GM21390 (cell line): ENCODE results near the gene CRCP.
"Not testable (repeated sequence)": the region's sequence is repeated elsewhere in the genome, so short reads cannot be mapped to it uniquely, and the experiment has no call there.

Experiments used
- ATAC-seq: cut with Tn5 transposase; IDR thresholded peaks from one replicate; pipeline ENCODE4 v1.9.1; 2021; ENCODE audit not compliant: unreplicated experiment

CRCP gene

DNA sequence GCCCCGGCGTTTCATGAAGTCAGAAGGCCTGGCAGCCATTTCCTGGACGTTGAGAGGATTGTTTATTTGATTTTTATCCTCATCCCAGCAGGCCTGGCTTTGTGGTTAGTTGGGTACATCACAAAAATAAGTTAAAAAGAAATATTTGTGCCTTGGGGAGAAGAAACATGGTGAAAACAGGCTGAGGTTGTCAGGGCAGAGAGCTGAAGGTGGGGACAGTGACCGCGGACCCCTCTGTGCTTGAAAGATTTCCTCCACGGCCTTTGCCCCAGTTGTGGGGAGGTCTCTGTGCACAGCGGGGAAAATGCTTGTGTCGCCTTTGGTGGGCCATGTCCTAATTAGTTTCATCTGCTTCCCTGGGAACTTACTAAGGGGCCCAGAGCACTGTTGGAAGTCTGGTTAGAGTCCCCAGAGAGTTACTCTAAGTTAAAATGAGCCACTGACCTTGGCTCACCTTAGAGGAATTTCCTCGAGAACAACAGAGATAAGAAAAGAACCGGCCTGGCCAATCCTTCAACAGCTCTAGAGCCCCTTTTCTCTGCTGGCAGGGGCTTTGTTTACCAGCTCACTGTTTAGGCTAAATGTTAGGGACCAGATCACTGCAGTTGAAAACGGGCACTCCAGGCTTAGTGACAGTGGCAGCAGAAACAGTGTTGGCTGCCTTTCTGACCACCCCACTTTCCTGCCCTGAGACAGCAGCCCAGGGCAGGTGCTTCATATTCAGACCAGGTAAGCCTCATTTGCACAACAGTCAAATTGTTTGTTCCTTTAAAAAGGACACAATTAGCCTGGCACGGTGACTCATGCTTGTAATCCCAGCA is 37.9 kb downstream of the CRCP start:
- ATAC-seq, result no peak

DNA sequence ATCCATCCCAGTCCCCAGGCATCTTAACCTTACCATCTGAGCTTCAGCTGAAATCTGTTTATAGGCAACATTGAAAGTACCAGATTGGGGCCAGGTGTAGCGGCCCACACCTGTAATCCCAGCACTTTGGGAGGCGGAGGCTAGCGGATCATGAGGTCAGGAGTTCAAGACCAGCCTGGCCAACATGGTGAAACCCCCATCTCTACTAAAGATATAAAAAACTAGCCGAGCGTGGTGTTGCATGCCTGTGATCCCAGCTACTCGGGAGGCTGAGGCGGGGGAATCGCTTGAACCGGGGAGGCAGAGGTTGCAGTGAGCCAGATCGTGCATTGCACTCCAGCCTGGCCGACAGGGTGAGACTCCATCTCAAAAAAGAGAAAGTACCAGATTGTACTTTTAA is 39.0 kb downstream of the CRCP start:
- no peak for ATAC-seq

DNA sequence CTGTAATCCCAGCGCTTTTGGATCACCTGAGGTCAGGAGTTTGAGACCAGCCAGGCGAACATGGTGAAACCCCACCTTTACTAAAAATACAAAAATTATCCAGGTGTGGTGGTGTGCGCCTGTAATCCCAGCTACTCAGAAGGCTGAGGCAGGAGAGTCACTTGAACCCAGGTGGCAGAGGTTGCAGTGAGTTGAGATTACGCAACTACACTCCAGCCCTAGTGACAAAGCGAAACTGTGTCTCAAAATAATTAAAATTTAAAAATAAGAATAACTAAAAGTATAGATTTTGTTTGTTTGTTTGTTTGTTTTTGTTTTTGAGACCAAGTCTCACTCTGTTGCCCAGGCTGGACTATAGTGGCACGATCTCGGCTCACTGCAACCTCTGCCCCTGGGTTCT is 41.4 kb downstream of the CRCP start:
- not testable (repeated sequence) for ATAC-seq

DNA sequence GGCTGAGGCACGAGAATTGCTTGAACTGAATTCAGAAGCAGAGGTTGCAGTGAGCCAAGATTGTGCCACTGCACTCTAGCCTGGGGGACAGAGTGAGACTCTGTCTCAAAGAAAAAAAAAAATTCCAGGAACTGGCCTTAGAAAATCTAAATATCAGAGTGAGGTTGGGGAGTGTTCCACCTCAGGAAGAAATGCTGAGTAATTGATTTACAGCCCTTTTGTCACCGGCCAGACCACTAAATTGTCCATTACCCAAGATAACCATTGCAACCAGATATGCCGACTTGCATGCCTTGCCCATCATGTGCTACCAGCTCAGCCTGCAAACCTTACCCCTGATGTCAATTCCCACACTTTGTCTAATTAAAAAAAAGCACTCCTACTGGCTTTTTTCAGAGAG is 42.4 kb downstream of the CRCP start:
- ATAC-seq, result no peak

DNA sequence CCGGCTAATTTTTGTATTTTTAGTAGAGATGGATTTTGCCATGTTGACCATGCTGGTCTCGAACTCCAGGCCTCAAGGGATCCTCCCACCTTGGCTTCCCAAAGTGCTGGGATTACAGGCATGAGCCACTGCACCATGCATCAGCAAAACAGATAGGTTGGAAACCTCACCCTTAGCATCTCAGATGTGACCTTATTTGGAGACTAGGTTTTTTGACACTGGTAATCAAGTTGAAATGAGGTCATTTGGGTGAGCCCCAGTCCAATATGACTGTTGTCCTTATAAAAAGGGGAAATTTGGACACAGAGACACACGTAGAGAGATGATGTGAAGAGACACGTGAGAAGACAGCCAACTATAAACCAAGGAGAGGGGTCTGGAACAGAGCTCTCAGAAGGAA is 48.0 kb downstream of the CRCP start:
- ATAC-seq, result no peak

DNA sequence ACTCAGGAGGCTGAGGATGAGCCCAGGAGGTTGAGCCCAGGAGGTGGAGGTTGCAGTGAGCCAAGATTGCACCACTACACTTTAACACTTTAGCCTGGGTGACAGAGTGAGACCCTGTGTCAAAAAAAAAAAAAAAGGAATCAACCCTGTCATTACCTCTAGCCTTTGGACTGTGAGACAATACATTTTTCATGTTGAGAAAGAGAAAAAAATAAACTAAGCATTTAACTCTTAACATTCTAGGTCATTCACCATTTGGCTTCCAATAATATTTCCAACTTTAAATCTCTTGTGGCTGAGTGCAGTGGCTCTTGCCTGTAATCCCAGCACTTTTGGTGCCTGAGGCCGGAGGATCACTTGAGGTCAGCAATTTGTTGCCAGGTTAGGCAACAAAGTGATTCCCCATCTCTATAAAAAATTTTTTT is 48.6 kb downstream of the CRCP start:
- ATAC-seq, result no peak

DNA sequence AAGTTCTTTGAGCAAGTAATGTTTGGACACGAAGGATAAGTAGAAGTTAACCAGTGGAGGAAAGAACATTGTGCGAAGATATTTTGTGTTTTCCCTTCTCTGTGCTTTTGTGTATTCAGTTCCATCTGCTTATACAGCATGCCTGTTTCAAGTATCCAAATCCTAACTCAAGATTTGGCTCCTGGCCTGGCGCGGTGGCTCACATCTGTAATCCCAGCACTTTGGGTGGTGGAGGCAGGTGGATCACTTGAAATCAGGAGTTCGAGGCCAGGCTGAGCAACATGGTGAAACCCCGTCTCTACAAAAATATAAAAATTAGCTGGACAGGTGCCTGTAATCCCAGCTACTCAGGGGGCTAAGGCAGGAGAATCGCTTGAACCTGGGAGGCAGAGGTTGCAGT is 49.7 kb downstream of the CRCP start:
- ATAC-seq, result no peak

DNA sequence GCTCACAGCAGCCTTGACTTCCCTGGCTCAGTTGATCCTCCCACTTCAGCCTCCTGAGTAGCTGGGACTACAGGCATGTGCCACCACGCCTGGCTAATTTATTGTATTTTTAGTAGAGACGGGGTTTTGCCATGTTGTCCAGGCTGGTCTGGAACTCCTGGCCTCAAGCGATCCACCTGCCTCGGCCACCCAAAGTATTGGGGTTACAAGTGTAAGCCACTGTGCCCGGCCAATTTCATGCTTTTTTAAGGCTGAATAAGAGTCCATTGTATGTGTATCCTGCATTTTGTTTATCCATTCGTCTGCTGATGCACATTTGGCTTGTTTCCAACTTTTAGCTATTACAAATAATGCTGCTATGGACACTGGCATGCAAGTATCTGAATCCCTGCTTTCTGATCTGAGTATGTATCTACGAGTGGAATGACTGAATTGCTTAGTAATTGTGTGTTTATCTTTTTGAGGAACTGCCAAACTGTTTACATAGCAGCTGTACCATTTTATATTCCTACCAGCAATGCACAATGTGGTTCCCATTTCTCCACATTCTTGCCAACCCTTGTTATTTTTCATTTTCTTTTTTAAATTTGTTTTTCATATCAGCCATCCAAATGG is 53.2 kb downstream of the CRCP start:
- no peak for ATAC-seq

DNA sequence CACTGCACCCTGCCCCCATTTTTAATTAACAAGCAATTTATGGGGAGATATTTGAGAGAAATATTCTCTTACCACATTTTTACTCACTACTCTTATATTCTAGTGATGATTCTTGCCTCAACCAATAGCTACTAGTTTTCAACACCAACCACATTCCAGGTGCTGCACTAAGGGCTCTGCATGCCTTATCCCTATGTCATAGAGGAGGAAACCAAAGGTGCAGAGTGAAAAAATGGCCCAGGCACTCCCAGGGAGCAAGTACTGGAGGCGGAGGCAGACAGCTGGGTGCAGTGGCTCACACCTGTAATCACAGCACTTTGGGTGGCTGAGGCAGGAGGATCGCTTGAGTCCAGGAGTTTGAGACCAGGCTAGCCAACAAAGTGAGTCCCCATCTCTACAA is 55.0 kb downstream of the CRCP start:
- no peak for ATAC-seq

DNA sequence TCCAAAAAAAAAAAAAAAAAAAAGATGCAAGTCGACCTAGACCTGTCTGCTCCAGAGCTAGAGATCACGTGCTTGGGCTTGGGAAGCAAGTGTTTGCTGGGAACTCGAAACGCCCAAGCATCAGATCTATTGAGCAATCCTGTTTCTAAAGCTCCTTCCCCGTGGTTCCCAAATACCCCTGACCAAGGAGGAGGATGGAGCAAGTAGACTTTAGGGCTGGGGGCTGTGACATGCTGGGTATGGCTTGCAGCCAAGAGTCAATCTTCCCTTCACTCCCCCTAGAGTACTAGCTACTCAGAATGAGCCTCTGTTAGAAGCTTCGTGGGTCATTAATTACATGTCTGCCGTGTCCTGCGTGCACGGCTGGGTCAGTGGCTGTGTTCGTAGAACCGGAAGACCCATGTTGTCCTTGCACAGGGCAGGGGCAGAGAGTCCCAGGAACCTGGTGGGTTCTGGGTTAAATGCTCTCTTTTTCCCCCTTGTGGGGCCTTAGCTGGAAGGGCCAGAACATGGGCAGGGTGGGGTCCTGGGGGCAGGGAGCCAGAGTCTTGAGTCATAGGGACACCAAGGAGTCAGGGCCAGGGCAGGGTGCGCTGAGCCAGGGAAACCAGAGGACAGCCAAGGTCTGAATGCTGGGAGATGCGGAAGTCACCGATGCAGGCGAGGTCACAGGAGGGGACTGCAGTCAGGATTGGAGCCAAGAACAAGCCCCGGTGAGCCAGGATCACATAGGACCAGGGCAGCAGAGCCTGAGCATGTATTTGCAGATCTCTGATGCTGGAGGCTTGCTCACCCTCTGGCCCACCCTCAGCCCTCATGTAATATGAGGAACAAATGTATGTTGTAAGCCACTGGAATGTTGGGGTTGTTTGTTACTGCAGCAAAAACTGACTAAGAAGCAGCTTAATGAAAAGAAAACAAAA is 55.9 kb downstream of the CRCP start:
- no peak for ATAC-seq

DNA sequence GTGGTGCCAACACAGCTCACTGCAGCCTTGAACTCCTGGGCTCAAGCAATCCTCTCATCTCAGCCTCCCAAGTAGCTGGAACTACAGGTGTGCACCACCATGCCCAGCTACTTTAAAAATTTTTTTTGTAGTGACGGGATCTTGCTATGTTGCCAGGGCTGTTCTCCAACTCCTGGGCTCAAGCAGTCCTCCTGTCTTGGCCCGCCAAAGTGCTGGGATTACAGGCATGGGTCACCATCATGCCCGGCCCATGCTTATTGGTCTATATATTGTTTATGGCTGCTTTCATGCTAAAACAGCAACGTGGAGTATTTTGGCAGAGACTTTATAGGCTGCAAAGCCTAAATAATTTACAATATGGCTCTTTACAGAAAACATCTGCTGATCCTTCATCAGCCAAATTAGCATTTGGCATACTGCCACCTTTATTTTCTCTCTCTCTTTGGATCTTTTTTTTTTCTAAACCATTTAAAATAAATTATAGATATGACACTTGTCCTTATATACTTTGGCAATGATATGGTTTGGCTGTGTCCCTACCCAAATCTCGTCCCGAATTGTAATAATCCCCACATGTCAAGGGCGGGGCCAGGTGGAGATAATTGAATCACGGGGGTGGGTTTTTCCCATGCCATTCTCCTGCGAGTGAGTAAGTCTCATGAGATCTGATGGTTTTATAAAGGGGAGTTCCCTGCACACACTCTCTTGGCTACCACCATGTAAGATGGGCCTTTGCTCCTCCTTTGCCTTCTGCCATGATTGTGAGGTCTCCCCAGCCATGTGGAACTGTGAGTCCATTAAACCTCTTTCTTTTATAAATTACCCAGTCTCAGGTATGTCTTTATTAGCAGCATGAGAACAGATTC is 58.1 kb downstream of the CRCP start:
- ATAC-seq, result not testable (repeated sequence)

DNA sequence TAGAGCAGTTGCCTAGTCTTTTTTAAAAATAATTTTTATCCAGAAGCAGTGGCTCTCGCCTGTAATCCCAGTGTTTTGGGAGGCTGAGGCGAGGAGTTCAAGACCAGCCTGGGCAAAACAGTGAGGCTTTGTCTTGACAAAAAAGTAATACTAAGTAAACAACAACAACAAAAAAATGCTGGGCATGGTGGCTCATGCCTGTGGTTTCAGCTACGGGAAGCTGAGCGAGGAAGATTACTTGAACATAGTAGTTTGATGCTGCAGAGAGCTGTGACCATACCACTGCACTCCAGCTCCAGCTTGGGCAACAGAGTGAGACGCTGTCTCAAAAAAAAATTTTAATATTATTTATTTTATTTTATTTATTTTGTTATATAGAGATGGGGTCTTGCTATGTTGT is 59.2 kb downstream of the CRCP start:
- ATAC-seq, result no peak

DNA sequence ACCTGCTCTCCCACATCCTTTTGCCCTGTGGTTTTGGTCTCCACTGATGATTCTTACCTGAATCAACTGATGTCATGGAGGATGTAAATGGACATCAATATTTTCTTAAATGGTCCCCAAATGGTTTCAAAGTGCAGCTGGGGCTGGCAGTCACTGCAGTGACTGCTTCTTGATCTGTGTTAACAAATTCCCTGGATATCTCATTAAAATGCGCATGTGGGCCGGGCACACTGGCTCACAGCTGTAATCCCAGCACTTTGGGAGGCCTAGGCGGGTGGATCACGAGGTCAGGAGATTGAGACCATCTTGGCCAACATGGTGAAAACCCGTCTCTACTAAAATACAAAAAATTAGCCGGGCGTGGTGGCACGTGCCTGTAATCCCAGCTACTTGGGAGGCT is 60.4 kb downstream of the CRCP start:
- not testable (repeated sequence) for ATAC-seq

DNA sequence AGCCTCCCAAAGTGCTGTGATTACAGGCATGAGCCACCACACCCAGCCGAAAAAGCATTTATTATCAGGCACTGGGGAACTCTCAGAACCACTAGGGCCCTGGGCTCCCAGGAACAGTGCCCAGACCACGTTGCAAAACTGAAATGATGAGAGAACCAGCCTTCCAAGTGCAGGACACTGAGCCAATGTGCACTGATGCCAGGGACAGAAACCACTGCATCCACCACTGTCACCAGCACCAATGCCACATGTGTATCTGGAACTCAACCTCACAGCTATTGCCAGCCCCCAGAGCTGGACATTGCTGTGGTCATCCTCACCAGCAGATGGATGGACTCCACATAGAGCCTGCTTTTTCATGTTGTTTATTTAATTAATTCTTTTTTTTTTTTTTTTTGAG is 62.3 kb downstream of the CRCP start:
- no peak for ATAC-seq

DNA sequence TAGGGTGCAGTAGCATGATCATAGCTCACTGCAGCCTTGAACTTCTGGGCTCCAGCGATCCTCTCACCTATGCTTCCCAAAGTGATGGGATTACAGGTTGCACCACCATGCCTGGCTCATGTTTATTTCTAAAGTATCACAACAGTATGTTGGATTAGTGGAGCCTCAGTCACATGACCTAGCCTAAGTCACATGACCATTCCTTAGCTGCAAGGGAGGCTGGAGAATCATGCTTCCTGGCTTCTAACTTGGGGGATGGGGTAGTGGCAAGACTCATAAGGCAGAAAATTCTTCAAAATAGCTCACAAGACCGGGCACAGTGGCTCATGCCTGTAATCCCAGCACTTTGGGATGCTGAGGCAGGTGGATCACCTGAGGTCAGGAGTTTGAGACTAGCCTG is 63.6 kb downstream of the CRCP start:
- ATAC-seq, result no peak

DNA sequence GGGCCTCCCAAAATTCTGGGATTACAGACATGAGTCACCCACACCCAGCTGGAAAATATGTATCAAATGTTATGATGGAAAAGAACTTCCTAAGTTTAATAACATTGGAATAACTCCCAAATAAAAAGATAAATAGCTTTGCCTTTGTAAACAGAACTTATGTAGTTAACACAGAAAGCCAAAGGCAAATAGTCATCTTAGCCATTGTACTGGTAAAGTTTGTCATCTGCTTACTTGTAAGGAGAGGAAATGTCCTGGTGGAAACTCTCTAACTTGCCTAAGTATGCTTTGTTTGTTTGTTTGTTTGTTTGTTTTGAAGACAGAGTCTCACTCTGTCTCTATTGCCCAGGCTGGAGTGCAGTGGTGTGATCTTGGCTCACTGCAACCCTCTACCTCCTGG is 66.7 kb downstream of the CRCP start:
- ATAC-seq, result no peak

DNA sequence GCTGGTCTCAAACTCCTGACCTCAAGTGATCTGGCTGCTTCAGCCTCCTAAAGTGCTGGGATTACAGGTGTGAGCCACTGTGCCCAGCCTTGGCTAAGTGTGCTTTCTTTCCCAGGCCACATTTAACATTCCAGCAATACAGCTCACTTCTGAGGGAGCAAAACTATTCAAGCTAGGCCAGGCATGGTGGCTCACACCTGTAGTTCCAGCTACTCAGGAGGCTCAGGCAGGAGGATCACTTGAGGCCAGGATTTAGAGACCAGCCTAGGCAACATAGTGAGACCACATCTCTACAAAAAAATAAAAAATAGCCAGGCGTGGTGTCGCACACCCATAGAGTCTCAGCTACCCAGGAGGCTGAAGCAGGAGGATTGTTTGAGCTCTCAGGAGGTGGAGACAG is 67.2 kb downstream of the CRCP start:
- no peak for ATAC-seq

DNA sequence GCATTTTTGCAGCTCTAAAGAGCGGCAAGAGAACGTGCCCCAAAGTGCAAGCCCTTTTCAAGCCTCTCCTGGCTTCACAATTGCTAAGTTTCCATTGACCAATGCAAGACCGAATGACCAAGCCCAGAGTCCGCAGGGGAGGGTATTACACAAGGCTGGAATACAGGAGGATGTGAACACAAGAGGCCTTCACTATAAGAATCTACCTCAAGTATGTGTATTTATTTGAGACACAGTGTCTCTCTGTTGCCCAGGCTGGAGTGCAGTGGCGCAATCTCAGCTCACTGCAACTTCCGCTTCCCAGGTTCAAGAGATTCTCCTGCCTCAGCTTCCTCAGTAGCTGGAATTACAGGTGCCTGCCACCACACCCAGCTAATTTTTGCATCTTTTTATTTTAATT is 68.3 kb downstream of the CRCP start:
- no peak for ATAC-seq

DNA sequence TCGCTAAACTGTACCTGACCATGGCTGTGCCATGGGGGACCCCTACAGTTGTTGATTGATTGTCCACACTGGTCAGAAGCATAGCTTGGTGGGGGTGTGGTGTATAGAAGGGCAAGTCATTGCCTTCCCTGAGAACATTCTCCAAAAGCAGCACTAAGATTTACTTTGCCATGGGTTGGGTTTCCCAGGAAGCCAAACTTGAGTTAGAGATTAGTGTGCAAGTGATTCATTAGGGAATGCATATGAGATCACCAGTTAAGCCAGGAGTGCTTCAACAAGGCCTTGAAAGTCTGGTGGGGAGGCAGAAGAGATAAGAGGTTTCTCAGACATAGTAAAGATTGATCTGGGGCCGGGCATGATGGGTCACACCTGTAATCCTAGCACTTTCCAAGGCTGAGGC is 69.1 kb downstream of the CRCP start:
- ATAC-seq, result no peak

DNA sequence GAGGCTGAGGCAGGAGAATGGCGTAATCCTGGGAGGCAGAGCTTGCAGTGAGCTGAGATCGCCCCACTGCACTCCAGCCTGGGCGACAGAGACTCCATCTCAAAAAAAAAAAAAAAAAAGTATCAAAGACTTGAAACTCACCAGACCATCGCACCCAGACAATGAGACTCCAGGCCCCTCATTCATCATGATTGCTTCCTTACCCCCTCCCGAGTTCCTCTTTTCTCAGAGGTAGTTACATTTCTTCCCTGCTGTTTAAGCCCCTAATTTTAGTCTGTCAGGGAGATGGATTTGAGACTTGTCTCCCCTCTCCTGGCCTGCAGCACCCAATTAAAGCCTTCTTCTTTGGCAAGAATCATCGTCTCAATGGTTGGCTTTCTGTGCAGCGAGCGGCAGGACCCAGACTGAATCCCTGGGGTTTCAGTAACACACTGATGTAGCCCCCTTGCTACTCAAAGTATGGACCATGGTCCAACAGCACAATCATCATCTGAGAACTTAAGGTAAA is 71.1 kb downstream of the CRCP start:
- no peak for ATAC-seq

DNA sequence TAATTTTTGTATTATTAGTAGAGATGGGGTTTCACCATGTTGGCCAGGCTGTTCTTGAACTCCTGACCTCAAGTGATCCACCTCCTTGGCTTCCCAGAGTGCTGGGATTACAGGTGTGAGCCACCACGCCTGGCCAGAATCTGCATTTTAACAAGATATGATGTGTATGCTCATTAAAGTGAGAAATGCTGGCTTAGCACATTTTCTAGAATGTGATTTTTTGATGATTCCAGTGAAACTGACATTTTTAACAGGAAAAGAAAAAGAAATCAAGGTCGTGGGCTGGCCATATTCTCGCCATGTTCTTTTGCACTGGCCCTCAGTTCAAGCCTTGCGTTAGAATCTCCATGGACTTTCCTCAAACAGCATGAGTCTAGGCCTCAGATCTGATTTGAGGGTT is 72.3 kb downstream of the CRCP start:
- ATAC-seq, result no peak
